Activated CD8-positive, alpha-beta memory T cell treated with anti-CD3 and anti-CD28 coated beads, Interleukin-2, amount 50 U/mL, for 4 hours (primary cell): Measurements from ENCODE around the gene KXD1.
A peak's percentile ranks its signal among the peaks of the same experiment; 100 is the strongest.
"Not testable (repeated sequence)": the region's sequence is repeated elsewhere in the genome, so short reads cannot be mapped to it uniquely, and the experiment has no call there.

Experiments used
- DNase-seq: peaks from one replicate; pipeline ENCODE4 v3.0.0-alpha.2; 2020

The KXD1 gene

DNA sequence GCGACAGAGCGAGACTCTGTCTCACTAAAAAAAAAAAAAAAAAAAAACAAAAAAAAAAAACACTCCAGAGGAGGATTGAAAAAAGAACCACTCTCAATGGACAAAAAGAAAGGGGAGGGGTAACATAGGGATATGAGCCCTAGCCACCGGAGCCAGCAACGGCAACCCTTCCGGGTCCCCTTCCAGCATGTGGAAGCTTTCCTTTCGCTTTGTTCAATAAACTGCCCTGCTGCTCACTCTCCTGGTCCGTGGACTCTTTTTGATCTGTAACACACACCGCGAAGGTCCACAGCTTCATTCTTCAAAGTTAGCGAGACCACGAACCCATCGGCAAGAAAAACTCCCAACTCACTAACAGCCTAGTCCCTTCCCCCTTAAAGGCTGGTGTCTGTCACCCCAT, 29.9 kb downstream of the KXD1 start:
- no peak for DNase-seq

- no peak for DNase-seq
Observed at GRCh38 chr19:18587962-18588610, 30.4 kb downstream of the KXD1 start.

- peak; percentile 92 for DNase-seq
Observed at GRCh38 chr19:18588611-18589379, 31.1 kb downstream of the KXD1 start, which contains the start of gene REX1BD. Gene REX1BD, plus strand, starts transcription at chr19:18588798. Its CDS starts 4 bp downstream, at chr19:18588802.

- peak; percentile 67 for DNase-seq
Observed at GRCh38 chr19:18589380-18590272, 32.0 kb downstream of the KXD1 start.

GRCh38 chr19:18590273-18591272, 32.9 kb downstream of the KXD1 start:
- DNase-seq, result no peak

GRCh38 chr19:18591735-18592385, 34.2 kb downstream of the KXD1 start:
- DNase-seq, result no peak

DNA sequence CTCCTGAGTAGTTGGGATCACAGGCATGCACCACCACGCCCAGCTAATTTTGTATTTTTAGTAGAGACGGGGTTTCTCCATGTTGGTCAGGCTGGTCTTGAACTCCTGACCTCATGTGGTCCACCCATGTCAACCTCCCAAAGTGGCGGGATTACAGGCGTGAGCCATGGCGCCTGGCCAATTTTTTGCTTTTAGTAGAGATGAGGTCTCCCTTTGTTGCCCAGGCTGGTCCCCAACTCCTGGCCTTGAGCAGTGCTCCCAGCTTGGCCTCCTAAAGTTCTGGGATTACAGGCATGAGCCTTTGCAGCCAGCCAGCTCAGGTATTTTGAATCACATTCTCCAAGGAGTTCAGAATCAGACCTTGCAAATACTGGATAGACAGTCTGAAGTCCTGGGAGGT, 35.1 kb downstream of the KXD1 start:
- DNase-seq, result not testable (repeated sequence)

DNA sequence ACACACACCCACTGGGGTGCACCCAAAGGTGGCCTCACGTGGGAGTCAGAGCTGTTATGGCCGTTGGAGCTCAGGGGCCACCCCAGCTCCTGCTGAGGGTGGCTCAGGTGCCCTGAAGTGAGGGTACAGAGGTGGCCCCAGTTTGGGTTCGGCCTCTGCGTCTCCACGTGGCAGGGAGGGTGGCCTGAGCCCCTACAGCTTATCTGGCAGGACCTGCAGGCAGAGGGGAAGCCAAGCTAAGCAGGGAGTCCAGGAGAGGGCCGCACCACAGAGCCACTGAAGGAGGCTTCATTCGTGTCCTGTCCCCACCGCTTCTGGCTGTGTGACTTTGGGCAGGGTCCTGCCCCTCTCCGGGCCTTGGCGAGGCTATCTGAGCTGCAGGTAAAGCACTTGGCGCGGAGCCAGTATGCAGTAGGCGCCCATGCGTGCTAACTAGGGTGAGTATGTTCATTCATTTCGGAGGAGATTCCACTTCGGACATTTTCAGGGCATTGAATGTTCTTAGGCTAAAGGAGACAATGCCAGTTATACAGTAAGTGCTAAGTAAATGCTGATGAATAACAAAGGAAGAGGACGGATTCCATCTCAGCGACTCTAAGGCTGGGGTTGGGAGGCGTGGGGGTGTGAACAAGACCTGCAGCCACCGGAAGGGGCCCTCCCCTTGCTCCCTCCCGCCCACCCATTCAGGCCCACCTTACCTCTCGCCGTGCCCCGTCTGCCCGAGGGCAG, 35.9 kb downstream of the KXD1 start:
- no peak for DNase-seq

- DNase-seq, result peak; percentile 81
Observed at GRCh38 chr19:18594096-18594823, 36.6 kb downstream of the KXD1 start.

DNA sequence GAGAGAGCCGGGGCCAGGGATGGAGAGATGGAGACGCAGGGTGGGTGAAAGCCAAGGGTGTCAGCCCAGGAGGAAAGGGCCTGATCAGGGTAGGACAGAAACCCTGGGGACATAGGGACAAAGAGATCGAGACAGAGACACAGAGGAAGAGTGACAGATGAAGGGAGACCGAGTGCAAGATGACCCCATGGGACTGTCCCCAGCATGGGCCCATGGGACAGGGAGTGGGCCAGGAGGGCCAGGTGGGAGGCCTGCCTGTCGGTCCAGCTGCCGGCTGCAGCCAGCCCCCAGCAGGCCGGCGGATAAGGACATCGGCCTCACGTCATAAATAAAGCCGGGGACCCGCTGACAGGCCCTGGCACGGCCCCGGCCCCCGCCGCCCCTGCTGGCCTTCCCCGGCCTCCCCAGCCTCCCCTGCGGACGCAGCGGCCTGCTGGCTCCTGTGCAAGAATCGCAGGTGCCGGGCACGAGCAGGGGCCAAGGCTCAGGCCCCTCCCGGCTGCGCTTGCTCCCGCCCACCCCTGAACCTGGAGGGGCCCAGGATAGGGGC, 37.2 kb downstream of the KXD1 start:
- DNase-seq, result no peak

DNA sequence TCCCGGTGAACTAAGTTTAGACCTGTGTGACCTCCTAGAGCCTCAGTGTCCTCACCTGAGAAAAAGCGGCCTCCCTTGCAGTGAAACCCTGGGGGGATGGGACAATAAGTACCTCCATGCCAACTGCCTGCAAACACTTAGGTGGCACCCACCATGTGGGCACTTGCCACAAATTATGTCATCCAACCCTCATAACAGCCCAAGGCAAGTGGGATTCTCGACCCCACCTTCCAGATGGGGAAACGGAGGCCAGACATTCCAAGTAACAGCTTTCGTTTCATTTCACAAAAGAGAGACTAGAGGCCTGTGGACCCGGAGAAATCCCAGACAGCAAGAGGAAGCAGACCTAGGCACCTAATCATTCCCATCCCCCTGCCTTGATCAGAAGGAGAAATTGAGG, 37.8 kb downstream of the KXD1 start:
- DNase-seq, result no peak

DNA sequence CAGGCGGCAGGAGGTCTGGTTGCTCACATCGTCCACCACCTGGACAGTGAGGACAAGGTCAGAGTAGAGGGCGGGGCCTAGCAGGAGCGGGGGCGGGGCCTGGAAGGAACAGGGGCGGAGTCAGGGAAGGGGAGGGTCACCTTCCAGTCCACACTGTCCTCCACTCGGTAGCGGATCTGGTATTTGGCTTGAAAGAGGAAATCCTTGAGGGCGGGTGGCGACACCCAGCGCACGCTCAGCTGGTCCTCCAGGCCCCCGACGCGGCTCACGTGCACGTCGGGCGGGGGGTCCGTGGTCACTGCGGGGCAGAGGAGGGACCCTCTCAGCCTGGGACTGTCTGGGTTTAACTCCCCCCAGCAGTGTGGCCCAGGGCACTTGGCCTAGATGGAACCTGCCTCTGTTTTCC, 39.1 kb downstream of the KXD1 start:
- DNase-seq, result no peak

GRCh38 chr19:18597809-18598660, 40.4 kb downstream of the KXD1 start:
- no peak for DNase-seq

- DNase-seq, result no peak
Observed at GRCh38 chr19:18599485-18599884, 41.8 kb downstream of the KXD1 start.

- DNase-seq, result not testable (repeated sequence)
Observed at GRCh38 chr19:18600692-18601397, 43.2 kb downstream of the KXD1 start.

GRCh38 chr19:18601875-18602274, 44.2 kb downstream of the KXD1 start:
- DNase-seq, result no peak

DNA sequence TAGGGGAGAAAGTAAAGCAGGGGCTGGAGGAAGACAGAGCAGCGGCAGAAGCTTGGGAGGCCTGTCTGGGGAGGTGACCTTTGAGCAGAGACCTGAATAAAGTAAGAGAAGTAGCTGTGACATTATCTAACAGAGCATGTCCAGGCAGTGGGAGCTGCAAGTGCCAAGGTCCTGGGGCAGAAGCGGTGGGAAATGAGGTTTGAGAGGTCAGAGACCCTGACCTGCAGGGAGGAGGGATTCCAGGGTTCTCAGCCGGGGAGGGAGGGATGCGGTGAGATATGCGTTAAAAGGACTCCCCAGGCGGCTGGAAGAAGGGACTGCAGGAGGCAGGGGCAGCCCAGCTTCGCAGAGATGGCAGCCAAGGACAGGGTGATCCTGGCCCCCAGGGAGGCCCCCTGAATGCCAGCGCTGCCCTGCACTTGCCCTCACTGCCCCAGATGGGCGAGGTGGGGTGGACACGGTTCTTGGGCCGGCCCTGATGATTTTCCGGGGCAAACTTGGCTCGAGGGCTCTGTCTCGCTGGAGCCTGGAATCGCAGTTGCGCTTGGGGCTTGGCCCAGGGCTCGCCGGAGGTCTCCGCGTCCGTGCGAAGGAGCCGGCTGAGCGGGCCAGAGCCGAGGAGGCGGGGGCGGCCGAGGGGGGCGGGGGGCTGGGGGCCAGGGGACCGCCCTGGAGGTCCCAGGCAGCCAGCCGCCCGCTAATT, 45.7 kb downstream of the KXD1 start:
- no peak for DNase-seq
